HG03159 (cell line): ENCODE data around the gene CGB7.
"Not testable (repeated sequence)": the region's sequence is repeated elsewhere in the genome, so short reads cannot be mapped to it uniquely, and the experiment has no call there.

ENCODE experiments used
- ATAC-seq: cut with Tn5 transposase; IDR thresholded peaks from one replicate; pipeline ENCODE4 v1.9.1; 2021; ENCODE audit warnings: mild to moderate bottlenecking, moderate library complexity; ENCODE audit not compliant: unreplicated experiment

CGB7 gene

DNA sequence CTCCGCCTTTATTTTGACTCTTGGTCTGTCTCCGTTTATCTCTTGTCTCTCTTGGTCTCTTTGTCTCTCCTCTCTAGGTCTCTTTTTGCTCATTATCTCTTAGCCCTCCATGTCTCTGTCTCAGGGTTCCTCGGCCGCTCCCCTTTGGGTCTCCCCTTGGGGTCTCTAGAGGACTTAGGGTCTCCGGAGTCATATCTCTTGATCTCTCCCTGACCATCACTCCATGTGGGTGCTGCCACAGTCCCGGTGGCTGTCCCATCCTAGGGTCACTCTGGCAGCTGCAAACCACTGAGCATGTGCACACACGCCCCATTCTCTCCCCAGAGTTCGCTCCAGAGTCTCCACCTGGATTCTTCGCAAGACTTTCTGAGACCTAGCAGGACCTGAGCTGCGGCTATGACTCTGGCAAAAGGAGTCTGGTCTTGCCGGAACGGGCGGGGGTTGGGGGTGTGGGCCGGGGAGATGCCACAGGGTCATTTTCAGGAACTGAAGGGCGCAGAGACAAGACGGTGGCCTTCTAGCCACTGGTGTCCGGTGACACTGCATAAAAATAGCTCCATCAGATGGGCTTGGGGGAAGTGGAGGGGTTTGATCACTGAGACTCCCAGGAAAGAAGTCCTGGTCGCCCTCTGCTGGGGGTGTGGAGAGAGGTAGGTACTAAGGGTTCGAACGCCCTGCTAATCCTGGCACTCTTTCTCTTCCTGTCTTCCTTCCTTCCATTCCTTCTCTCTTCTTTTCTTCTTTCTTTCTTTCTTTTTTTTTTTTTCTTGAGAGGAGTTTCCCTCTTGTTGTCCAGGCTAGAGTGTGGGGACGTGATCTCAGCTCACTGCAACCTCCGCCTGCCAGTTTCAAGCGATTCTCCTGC, 16.2 kb upstream of the CGB7 start:
- ATAC-seq = no peak

DNA sequence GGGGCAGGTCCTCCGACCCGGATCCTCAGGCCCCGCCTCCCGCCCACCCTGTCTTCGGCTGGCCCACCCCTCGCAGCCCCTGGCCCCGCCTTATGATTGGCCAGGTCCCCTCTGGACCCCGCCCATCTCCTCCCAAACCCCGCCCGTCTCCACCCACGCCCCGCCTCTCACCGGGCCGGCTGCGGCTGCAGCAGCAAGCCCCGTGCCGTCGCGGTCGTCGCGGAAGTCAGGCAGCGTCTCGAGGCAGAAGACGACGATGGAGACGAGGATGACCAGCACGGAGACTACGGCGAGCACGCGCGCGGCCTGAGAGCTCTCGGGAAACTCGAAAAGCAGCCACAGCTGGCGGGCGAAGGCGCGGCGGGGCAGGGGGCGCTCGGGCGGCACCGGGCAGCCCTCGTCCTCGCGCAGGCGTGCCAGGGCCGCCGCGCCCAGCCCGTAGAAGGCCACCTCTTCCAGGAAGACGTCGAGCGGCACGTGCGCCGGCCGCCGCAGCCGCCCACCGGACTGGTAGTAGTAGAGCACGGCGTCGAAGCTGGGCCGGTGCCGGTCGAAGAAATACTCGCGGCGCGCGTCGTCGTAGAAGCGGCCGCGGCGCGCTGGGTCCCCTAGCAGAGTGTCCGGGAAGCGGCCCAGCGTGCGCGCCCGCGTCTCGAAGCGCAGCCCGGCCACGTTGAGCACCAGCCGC, 14.5 kb upstream of the CGB7 start:
- ATAC-seq = no peak

DNA sequence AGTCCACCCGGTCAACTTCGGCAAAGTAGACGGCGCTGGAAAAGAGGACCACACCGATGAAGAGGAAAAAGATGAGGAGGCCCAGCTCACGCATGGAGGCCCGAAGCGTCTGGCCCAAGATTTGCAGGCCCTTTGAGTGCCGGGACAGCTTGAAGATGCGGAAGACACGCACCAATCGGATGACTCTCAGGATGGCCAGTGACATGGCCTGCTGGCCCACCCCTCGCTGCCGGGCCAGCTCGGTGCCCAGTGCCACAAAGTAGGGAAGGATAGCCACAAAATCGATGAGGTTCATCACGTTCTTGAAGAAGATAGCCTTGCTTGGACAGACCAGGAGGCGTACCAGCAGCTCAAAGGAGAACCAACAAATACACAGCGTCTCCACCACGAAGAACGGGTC, 12.9 kb upstream of the CGB7 start:
- no peak for ATAC-seq

DNA sequence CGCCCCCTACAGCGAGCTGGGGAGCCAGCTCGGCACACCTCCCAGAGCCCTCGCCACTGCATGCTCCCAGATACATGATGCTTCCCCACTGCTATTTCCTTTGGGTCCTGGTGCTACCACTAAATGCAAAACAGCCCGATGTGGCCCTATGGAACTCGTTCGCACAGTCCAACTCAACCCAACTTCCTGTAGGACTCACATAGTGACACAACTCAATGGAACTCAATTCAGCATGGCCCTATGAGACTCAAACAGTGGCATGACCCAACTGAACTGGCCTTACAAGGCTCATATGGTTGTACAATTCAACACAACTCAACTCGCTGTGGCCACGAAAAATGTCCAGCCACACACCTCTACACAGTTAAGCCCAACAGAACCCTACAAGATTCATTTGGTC, 11.5 kb upstream of the CGB7 start:
- ATAC-seq = no peak

DNA sequence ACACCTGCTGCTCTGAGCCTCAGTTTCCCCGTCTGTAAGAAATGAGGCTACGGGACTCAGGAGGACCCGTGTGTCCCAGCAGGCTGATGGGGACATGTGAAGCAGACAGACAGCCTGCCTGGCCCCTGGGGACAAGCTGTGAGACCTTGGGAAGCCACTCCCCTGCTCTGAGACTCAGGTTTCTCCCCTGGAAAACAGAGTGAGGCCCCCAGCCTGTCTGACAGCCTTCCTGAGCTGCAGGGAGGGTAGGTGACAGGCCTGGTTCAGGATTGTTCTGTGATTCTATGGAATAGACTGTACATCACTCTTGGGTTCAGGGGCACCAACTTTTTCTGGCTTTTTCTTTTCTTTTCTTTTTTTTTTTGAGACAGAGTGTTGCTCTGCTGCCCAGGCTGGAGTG, 10.0 kb upstream of the CGB7 start:
- ATAC-seq = no peak

DNA sequence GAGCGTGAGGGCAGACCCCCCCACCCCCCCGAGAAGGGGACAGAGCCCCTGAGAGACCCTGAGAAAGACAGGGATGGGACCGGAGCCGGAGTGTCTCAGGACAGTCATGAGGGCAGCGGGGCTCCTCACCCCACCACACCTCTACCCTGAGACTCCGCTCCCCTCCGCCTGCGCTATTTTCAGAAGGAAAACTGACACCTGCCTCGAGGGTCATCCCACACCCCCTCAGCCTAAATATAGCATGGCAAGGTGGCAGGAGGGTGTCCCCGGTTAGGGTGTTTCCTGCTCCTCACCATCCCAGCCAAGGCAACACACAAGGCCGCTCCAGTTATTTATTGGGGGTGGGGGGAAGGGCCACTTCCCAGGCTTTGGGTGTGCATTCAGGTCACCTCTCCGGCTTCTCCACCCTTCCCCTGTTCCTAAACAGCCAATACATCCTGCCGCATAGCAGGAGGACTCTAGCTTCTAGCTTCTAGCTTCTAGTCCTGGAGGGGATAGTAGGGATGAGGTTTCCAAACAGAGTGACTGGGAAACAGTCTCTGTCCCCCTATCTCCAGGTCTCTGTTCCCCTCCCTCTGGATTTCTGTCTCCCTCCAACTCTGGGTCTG, 8.5 kb upstream of the CGB7 start:
- no peak for ATAC-seq

DNA sequence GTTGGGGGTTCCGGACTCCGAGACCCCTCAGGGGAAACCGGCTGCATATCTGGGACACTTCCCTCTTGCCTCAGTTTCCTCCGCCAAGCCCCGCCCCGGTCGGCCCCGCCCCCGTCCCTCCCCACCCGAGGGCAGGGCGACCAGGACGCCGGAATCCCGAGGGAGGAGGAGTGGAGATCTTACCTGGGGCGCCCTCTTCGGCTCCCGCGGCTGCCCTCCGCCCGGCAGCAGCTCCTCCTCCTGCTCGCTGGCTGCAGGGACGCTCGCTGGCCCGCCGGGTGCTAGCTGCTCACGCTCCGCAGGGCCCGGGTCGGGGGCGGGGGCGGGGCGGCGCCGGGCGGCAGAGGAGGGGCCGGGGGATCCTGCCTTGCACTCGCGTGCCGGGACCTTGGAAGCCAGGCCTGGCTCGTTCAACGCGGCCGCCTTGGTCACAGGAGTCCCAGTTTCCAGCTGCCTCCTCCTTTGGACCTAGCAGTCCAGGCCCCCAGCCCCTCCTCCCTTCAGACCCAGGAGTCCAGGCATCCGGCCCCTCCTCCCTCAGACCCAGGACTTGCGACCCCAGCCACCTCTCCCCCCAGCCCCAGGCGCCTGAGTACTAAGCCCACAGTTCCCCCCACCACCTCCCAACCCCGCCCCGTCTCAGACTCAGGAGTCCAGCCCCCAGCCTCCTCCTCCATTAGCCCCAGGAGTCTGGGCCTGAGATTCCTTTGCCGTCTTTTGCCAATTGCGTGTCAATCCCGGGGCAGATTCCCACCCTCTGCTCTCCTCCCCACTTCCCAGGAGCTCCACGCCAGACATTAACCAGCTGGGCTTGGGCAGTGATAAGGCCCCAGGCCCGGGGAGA, 7.4 kb upstream of the CGB7 start, which contains the start of gene NTF4:
Gene NTF4 (minus strand): TSS at position 51 of the 844 bp plus-strand sequence. CDS start 2,821 bp downstream, outside the sequence.
- no peak for ATAC-seq

DNA sequence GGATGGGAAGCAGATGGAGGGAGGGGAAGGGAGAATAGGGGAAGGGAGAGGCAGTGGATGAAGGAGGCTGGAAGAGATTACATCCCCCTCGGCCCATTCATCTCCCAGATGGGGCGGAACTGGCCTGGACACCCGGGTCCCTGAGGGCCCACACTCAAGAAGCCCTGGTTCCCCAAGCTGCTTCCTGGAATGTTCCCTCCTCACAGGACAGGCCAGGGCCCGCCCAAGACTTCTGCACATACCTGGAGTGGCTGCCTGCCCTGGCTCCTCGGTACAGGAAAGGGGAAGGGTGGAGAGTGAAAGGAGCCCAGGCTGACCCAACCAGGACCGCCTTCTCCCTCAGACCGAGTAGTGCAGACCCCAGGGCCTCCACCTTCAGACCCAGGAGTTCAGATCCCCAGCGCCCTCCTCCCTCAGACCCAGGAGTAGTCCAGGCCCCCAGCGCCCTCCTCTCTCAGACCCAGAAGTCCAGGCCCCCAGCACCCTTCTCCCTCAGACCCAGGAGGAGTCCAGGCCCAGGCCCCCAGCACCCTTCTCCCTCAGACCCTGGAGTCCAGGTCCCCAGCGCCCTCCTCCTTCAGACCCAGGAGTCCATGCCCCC, 6.6 kb upstream of the CGB7 start:
- no peak for ATAC-seq

DNA sequence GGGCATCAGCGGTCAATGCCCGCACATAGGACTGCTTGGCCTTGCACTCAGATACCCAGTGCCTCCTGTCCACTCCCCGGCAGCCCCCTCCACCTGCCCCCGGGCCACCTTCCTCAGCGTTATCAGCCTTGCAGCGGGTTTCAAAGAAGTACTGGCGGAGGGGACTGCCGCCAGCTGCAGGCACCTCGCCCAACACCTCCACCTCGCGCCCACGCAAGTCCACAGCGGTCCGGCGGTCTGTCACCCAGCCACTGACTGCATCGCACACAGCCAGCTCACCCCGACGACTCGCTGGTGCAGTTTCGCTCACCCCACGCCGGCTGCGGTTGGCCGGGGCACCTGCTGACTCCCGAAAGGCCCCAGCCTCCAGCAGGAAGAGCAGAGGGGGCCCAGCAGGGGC, 3.9 kb upstream of the CGB7 start:
- ATAC-seq = no peak

DNA sequence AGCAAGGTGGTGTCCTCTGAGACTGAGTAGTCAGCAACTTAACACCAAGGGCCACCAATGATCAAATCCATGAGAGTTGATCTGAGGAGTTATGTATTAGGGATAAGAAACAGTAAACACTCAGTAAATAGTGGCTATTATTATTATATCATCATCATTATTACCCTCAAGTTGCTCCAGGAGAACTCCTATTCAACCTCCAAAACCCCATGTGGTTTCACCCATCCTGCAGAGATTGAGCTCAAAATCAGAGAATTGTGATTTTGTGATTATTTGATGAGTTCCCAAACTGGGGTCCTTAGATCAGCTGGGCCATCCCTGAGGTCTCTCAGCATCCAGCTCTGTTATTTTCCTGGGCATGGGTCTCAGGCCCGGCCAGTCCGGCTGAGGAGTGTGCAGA, 3.5 kb upstream of the CGB7 start:
- ATAC-seq = no peak

DNA sequence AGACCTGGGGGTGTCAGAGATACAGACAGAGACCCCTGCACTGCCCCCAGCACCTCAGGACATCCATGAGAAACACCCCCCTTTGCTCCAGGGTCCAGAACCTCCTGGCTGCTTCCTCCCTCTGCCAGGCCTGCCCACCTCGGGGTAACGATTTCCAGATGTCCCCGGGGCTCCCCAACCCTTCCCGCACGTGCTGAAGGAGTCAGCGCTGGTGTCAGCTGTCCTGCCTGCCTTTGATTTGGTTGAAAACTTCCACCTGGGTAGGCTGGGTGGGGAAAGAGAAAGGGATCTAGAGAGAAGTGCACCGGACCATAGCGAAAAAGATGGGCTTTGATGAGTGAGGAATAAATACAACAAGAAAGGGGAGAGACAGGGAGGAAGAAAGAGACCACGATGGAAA, 1.5 kb upstream of the CGB7 start:
- ATAC-seq = no peak

DNA sequence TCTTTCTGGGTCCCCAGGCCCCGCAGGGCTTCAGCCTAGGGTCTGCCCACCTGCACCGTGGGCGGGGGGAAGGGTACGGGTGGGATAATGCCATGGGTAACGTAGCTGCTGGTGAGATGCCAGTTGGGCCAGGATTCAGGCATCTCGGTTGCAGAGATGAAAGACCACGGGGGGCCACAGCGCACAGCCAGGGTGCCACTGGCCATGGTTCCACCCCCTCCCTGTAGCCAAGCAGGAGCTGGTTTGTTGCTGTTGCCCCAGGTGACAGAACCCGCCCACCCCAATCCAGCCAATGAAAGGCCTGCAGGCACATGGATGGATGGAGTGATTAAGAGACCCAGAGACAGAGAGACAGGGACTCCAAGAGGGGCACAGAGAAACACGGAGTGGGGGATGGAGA, 1.0 kb upstream of the CGB7 start:
- ATAC-seq = no peak

DNA sequence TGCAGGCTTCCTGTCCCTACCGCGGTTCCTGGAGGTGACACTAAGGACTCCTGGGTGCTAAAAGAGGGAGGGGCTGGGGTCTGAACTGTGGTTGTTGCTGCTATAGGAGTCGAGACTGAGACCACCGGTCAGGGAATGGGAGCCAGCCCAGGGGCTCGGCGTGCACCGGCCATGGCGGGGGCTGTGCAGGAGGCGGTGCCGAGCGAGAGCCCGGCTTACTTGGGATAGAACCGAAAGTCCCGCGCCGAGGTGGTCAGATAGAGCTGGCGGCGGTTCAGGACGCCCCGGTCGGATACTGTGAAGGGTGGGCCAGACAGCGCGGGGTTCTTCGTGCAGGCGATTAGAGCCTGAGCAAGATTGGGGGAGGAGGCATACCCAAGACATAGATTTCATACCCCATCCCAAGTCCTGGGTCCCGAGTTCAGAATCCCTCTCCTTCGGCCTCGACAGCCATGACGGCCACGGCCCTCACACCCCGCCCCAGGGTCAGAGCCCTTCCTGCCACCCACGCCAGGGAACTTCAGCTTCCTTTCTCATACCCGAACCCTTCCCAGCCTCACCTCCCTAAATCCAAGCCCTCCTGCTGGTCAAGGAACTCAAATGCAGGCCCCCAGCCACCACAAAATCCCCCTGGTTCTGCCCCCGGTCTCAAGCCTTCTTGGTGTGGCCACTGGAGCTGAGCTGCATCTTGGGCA, 500 bp downstream of the CGB7 start:
- not testable (repeated sequence) for ATAC-seq

DNA sequence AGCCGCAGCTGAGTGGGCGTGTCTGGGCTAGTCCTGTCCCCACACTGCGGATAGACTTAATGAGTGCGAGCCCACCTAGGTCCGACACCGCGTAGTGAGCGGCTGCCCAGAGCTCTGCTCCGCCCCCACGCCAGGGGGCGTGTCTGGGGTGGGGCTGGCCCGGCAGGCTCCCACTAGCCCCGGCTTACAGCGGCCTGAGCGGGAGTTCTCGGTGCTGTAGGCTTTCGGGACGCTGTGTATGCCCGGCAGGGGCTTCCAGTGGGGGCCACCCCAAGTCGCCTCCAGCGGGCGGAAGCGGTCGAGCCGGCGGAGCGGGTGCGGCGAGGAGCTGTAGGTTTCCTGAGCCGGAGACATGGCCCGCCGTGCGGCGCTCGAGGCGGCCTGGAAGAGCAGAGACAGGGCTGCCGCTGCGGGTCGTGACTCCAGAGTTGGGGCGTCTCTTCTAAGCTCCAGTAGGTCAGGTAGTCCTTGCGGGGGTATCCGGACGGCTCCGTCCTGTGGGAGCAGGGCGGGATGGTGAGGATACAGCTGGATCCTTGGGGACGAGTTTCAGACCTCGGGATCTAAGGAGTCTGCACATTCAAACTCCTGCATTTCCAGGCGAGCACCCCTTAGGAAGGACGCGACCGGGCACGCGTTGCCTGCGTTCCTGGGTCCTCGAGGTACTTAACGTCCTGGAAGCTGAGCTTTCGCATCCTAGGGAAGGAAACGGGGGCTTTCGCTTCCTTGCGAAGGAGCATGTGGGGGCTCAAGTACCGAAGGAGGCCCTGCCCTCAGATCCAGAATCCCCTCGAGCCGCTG, 1.2 kb downstream of the CGB7 start:
- no peak for ATAC-seq

DNA sequence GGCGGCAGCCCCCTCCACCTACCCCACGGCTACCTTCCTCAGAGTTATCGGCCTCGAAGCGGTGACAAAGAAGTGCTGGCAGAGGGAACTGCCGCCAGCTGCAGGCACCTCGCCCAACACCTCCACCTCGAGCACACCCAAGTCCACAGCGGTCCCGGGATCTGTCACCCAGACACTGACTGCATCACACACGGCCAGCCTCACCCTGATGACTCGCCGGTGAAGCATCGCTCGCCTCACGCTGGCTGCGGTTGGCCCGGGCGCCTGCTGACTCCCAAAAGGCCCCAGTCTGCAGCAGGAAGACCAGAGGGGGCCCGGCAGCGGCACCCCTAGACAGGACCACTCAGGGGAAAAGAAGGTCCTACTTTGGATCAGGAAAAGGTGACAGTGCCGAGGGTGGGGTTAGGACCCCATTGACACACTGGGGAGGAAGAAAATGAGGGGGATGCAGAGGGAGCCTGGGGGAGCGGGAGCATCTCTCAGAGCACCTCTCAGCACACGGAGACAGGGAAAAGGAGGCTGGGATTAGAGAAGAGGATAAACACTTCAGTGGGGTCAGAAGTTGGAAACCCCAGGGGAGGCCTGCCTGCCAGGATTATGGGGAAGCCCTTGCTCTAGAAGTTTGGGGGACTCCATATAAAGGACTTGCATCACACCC, 7.0 kb downstream of the CGB7 start:
- ATAC-seq = not testable (repeated sequence)

DNA sequence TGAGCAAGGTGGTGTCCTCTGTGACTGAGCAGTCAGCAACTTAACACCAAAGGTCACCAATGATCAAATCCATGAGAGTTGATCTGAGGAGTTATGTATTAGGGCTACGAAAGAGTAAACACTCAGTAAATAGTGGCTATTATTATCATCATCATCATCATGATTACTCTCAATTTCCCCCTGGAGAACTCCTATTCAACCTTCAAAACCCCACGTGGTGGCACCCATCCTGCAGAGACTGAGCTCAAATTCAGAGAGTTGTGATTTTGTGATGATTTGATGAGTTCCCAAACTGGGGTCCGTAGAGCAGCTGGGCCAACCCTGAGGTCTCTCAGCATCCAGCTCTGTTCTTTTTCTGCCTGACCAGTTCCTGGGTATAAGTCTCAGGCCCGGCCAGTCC, 7.7 kb downstream of the CGB7 start:
- not testable (repeated sequence) for ATAC-seq

DNA sequence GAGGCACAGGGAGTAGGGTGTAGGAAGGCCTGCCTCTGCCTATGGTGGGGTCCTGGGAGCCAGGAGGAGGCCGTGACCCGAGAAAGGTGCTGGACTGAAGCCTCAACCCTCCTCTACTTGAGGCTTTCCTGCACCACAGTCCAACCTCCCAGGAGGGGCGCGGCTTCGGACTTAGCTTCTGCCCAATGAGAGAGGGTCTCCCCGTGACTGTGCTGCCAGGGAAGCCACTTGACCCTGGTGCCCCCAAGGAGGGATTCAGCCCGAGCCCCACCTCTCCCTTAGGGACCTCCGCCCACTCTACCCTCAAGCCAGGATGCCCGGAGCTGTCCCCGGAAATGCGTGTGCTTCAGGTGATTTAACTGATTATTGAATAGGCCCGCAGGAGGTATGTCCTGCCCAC, 8.5 kb downstream of the CGB7 start, which contains the start of gene CGB8:
Gene CGB8 (minus strand): TSS at position 101 of the 400 bp plus-strand sequence. CDS start 372 bp downstream, outside the sequence.
- ATAC-seq = not testable (repeated sequence)

DNA sequence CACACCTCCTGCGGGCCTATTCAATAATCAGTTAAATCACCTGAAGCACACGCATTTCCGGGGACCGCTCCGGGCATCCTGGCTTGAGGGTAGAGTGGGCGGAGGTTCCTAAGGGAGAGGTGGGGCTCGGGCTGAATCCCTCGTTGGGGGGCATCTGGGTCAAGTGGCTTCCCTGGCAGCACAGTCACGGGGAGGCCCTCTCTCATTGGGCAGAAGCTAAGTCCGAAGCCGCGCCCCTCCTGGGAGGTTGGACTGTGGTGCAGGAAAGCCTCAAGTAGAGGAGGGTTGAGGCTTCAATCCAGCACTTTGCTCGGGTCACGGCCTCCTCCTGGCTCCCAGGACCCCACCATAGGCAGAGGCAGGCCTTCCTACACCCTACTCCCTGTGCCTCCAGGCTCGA, 14.0 kb downstream of the CGB7 start, which contains the start of gene CGB5:
Gene CGB5 (plus strand): TSS at position 301 of the 400 bp plus-strand sequence. CDS start 362 bp downstream, outside the sequence.
- ATAC-seq = not testable (repeated sequence)
